GM15510 (cell line): Measurements from ENCODE around the gene SHROOM3.

Experiments used
- POLR2A ChIP-seq: IDR thresholded peaks from 3 replicates; pipeline ENCODE4 v1.6.1; 2011; ENCODE audit warnings: borderline replicate concordance; ENCODE audit not compliant: insufficient read length; ENCODE audit errors: extremely low read depth

SHROOM3 gene

GRCh38 chr4:76717431-76717830 lies 282.4 kb downstream of the SHROOM3 start:
- TF ChIP-seq POLR2A: no peak

GRCh38 chr4:76718021-76718420 lies 283.0 kb downstream of the SHROOM3 start:
- TF ChIP-seq POLR2A: no peak

GRCh38 chr4:76718831-76719230 lies 283.8 kb downstream of the SHROOM3 start:
- TF ChIP-seq POLR2A: no peak

- TF ChIP-seq POLR2A: no peak
Measured at GRCh38 chr4:76720121-76720520, 285.1 kb downstream of the SHROOM3 start.

DNA sequence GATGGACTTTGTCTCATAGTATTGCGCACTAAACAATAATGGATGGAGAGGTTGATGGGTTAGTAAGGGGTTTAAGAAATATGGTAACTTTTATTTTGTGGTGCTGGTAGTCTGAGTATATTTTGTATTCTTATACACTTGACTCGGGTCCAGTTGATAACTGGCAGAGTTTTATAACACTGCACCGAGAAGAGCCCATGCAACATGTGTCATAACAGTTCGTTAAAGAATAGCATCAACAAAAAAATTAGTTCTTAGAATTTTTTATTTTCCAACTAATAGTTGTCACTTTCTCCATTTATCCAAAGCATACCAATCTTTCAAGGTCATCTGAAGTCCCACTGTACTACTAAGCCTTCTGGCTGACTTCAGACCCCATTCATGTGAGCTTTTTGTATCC lies 287.8 kb downstream of the SHROOM3 start:
- TF ChIP-seq POLR2A: no peak

DNA sequence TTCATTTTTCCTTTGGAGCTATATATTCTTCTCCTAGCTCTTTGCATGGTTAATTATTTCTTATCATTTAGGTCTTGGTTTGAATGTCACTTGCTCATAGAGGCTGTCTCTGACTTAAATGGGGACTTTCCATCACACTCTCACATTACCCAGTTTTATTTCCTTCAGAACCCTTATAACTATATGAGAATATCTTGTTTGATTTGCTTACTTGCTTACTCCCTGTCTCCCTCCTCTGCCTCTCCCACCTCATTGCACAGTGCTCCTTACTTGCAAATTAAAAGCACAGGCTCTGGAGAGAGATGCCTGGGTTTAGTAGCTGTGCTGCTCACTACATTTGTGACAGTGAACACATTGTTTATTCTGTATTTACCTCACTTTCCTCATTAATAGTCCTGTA lies 288.3 kb downstream of the SHROOM3 start:
- TF ChIP-seq POLR2A: no peak

- no peak for TF ChIP-seq POLR2A
Measured at GRCh38 chr4:76723924-76724323, 288.9 kb downstream of the SHROOM3 start.

- no peak for TF ChIP-seq POLR2A
Measured at GRCh38 chr4:76725039-76725438, 290.0 kb downstream of the SHROOM3 start.

DNA sequence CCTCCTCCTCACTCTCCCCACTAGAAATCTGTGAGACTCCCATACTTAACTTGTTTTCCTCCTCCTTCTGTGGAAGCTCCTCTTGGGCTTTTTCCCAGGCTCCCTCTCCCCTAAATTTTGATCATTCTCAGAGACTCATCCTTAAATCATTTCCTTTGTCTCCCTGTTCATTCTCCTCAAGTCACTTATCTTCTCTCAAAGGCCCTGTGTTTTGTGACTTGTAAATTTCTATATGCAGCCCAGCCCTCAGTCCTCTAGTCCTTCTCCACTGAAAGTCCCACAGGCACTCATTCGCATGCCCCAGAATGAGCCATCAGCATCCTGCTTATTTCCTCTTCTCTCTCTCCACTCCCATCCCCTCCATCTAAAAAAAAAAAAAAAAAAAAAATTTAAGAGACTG lies 291.1 kb downstream of the SHROOM3 start:
- TF ChIP-seq POLR2A: no peak

DNA sequence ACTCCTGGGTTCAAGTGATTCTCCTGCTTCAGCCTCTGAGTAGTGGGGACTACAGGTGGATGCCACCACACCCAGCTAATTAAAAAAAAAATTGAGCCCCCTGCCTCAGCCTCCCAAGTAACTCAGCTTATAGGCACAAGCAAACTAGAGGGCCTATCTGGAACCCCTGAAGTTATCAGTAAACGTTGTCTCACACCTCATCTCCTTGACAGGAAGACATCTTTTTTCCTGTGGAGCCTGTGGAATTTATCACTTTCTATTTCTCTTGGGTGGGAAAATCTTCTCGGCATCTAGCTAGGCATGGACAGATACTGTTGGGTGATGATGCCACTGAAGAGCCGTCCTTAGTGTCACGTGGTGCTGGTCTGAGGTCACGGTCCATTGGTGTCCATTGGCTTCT lies 291.6 kb downstream of the SHROOM3 start:
- TF ChIP-seq POLR2A: no peak

- no peak for TF ChIP-seq POLR2A
Measured at GRCh38 chr4:76729460-76729859, 294.4 kb downstream of the SHROOM3 start.

GRCh38 chr4:76729980-76730379 lies 295.0 kb downstream of the SHROOM3 start:
- TF ChIP-seq POLR2A: no peak

- TF ChIP-seq POLR2A: no peak
Measured at GRCh38 chr4:76732246-76732645, 297.2 kb downstream of the SHROOM3 start.

GRCh38 chr4:76733068-76733771 lies 298.2 kb downstream of the SHROOM3 start:
- TF ChIP-seq POLR2A: no peak

- TF ChIP-seq POLR2A: no peak
Measured at GRCh38 chr4:76736414-76736813, 301.4 kb downstream of the SHROOM3 start.

- no peak for TF ChIP-seq POLR2A
Measured at GRCh38 chr4:76737180-76737579, 302.2 kb downstream of the SHROOM3 start.

DNA sequence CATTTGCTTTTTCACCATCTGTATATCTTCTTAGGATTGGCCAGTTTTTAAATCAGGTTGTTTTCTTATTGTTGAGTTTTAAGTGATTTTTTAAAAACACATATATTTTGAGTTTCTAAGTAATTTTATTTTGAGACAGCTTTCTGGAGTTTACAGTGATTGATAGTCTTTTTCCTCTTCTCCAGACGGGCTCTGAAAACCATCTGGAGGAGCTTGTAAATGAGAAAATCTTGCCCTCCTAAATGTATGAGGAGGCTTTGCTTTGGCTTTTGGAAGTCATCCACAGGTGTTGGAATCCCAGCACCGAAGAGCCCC lies 302.7 kb downstream of the SHROOM3 start:
- TF ChIP-seq POLR2A: no peak
